Globus pallidus (tissue), 1 donor: ENCODE data around the gene SERPINA9.

ENCODE experiments used
- DNase-seq: peaks from one replicate; pipeline ENCODE4 v3.0.0-alpha.2; 2015; ENCODE audit warnings: low spot score

SERPINA9 gene

GRCh38 chr14:94462763-94463572, 13.0 kb downstream of the SERPINA9 start:
- DNase-seq = no peak

GRCh38 chr14:94462219-94462551, 13.8 kb downstream of the SERPINA9 start:
- DNase-seq = no peak

- DNase-seq = no peak
These were observed 14.3 kb downstream of the SERPINA9 start for GRCh38 chr14:94461526-94462218.

GRCh38 chr14:94460631-94461416, 15.2 kb downstream of the SERPINA9 start:
- no peak for DNase-seq

- DNase-seq = no peak
These were observed 17.3 kb downstream of the SERPINA9 start for GRCh38 chr14:94458558-94459205.

GRCh38 chr14:94458096-94458495, 17.9 kb downstream of the SERPINA9 start:
- no peak for DNase-seq

- no peak for DNase-seq
These were observed 20.1 kb downstream of the SERPINA9 start for GRCh38 chr14:94455928-94456327.

- no peak for DNase-seq
These were observed 24.2 kb downstream of the SERPINA9 start for GRCh38 chr14:94451826-94452225.

GRCh38 chr14:94451091-94451771, 24.8 kb downstream of the SERPINA9 start:
- no peak for DNase-seq

- no peak for DNase-seq
These were observed 25.3 kb downstream of the SERPINA9 start for GRCh38 chr14:94450722-94451090.

- DNase-seq = no peak
These were observed 26.1 kb downstream of the SERPINA9 start for GRCh38 chr14:94449930-94450329.

- no peak for DNase-seq
These were observed 27.8 kb downstream of the SERPINA9 start for GRCh38 chr14:94448071-94448808.

GRCh38 chr14:94447206-94447605, 28.8 kb downstream of the SERPINA9 start:
- DNase-seq = no peak

- no peak for DNase-seq
These were observed 29.9 kb downstream of the SERPINA9 start for GRCh38 chr14:94446126-94446525.

- no peak for DNase-seq
These were observed 31.0 kb downstream of the SERPINA9 start for GRCh38 chr14:94445003-94445402.

GRCh38 chr14:94441531-94442205, 34.3 kb downstream of the SERPINA9 start:
- DNase-seq = no peak

- no peak for DNase-seq
These were observed 34.9 kb downstream of the SERPINA9 start for GRCh38 chr14:94441130-94441529.

GRCh38 chr14:94439453-94440057, 36.4 kb downstream of the SERPINA9 start:
- no peak for DNase-seq

GRCh38 chr14:94428610-94429009, 47.4 kb downstream of the SERPINA9 start:
- no peak for DNase-seq

- DNase-seq = no peak
These were observed 48.9 kb downstream of the SERPINA9 start for GRCh38 chr14:94427016-94427613.
